ENCODE results near the gene CES4A. TPM values are rescaled to one million over a fixed set of nuclear protein-coding genes. Genes with fewer than 3 reads are reported as not detected.

CES4A gene
- total and polyA plus RNA-seq, 2 experiments from 2014 or later: 11.8 to 12.3 TPM

- H3K4me1 ChIP-seq (ENCODE audit: insufficient read depth): peaks cover 10% of the 10 kb centered on the region
- 18% methylated on average over 21 of the region's 21 CpGs for WGBS (ENCODE audit: low lambda C conversion rate, missing lambda C conversion rate)
- H3K79me2 ChIP-seq: no peaks in the 10 kb centered on the region
- TF ChIP-seq EZH2phosphoT487 (IDR thresholded peaks at IDR 0.05; ENCODE audit: low read depth, severe bottlenecking, unreplicated experiment) (no peak), EZH2 (IDR thresholded peaks at IDR 0.05; ENCODE audit: borderline replicate concordance) (no peak), CTCF (IDR thresholded peaks at IDR 0.05; ENCODE audit: poor library complexity) (no peak)
- H3K9me2 ChIP-seq (replicated peaks; ENCODE audit: insufficient read depth): no peaks in the 10 kb centered on the region
- no peak for DNase-seq (ENCODE audit: low spot score)
- H3K27ac ChIP-seq: peak overlapping the region; percentile 87
- H3K36me3 ChIP-seq (replicated peaks; ENCODE audit: insufficient read depth, low read depth): no peaks in the 10 kb centered on the region
- H3K4me3 ChIP-seq: peak overlapping the region; percentile 21
- peak overlapping the region; percentile 49 for H2AFZ ChIP-seq
- H3K4me2 ChIP-seq: peak overlapping the region; percentile 93
- no peaks in the 10 kb centered on the region for H4K20me1 ChIP-seq (ENCODE audit: insufficient read depth, poor library complexity, severe bottlenecking)
- H3K27me3 ChIP-seq: no peaks in the 10 kb centered on the region
- H3K9me3 ChIP-seq (ENCODE audit: low read depth): no peaks in the 10 kb centered on the region
Observed at GRCh38 chr16:67013233-67013822, 24.9 kb downstream of the CES4A start.

GRCh38 chr16:67013823-67014633 lies 25.6 kb downstream of the CES4A start:
- Histone ChIP-seq H3K36me3 (replicated peaks; ENCODE audit: insufficient read depth, low read depth) (no peaks in the 10 kb centered on the region), H2AFZ (peak overlapping the region; percentile 49), H3K4me1 (ENCODE audit: insufficient read depth) (peaks cover 10% of the 10 kb centered on the region), H3K27me3 (no peaks in the 10 kb centered on the region), H3K79me2 (no peaks in the 10 kb centered on the region), H3K4me3 (peak overlapping the region; percentile 21), H3K9me2 (replicated peaks; ENCODE audit: insufficient read depth) (no peaks in the 10 kb centered on the region), H3K27ac (peak overlapping the region; percentile 87), H4K20me1 (ENCODE audit: insufficient read depth, poor library complexity, severe bottlenecking) (no peaks in the 10 kb centered on the region), H3K9me3 (ENCODE audit: low read depth) (no peaks in the 10 kb centered on the region), H3K4me2 (peak overlapping the region; percentile 93)
- 4% methylated on average over 60 of the region's 70 CpGs for WGBS (ENCODE audit: low lambda C conversion rate, missing lambda C conversion rate)
- peak; percentile 23 for TF ChIP-seq CTCF (IDR thresholded peaks at IDR 0.05; ENCODE audit: poor library complexity)
- TF ChIP-seq EZH2 (IDR thresholded peaks at IDR 0.05; ENCODE audit: borderline replicate concordance): no peak
- TF ChIP-seq EZH2phosphoT487 (IDR thresholded peaks at IDR 0.05; ENCODE audit: low read depth, severe bottlenecking, unreplicated experiment): no peak
- peak; percentile 90 for DNase-seq (ENCODE audit: low spot score)

GRCh38 chr16:67014634-67015312 lies 26.4 kb downstream of the CES4A start:
- Histone ChIP-seq H3K36me3 (replicated peaks; ENCODE audit: insufficient read depth, low read depth) (no peaks in the 10 kb centered on the region), H2AFZ (peak overlapping the region; percentile 49), H3K27me3 (no peaks in the 10 kb centered on the region), H3K4me1 (ENCODE audit: insufficient read depth) (peaks cover 10% of the 10 kb centered on the region), H3K9me3 (ENCODE audit: low read depth) (no peaks in the 10 kb centered on the region), H3K27ac (peak overlapping the region; percentile 87), H3K4me3 (no peak overlapping the region), H3K9me2 (replicated peaks; ENCODE audit: insufficient read depth) (no peaks in the 10 kb centered on the region), H4K20me1 (ENCODE audit: insufficient read depth, poor library complexity, severe bottlenecking) (no peaks in the 10 kb centered on the region), H3K4me2 (peak overlapping the region; percentile 93), H3K79me2 (no peaks in the 10 kb centered on the region)
- 81% methylated on average over 6 of the region's 6 CpGs for WGBS (ENCODE audit: low lambda C conversion rate, missing lambda C conversion rate)
- DNase-seq (ENCODE audit: low spot score): no peak
- TF ChIP-seq EZH2 (IDR thresholded peaks at IDR 0.05; ENCODE audit: borderline replicate concordance): no peak
- no peak for TF ChIP-seq CTCF (IDR thresholded peaks at IDR 0.05; ENCODE audit: poor library complexity)
